Gastrocnemius medialis (tissue), 4 donors: ENCODE data around the gene GNB5.

Experiments used
- POLR2A ChIP-seq, 2 donors: fragments of 450-650 bp; IDR thresholded peaks; one replicate each; pipeline ENCODE4 v1.6.1; 2017; ENCODE audit warnings: antibody characterized with exemption in 2 of 2, mild to moderate bottlenecking in 2 of 2, moderate library complexity in 2 of 2
- TF ChIP-seq, protein P1 (sequence below), 5 experiments: fragments of 450-650 bp in 3 of 5; fragments of 200-600 bp in 2 of 5; sonication (generic) in 2 of 5; IDR thresholded peaks in 4 of 5; conservative IDR thresholded peaks in 1 of 5; 1 replicate in 4 of 5; 2 replicates in 1 of 5; pipeline ENCODE4 v1.5.1; 2016 to 2019; ENCODE audit warnings: antibody characterized with exemption in 5 of 5, mild to moderate bottlenecking in 3 of 5, moderate library complexity in 3 of 5

DNA sequence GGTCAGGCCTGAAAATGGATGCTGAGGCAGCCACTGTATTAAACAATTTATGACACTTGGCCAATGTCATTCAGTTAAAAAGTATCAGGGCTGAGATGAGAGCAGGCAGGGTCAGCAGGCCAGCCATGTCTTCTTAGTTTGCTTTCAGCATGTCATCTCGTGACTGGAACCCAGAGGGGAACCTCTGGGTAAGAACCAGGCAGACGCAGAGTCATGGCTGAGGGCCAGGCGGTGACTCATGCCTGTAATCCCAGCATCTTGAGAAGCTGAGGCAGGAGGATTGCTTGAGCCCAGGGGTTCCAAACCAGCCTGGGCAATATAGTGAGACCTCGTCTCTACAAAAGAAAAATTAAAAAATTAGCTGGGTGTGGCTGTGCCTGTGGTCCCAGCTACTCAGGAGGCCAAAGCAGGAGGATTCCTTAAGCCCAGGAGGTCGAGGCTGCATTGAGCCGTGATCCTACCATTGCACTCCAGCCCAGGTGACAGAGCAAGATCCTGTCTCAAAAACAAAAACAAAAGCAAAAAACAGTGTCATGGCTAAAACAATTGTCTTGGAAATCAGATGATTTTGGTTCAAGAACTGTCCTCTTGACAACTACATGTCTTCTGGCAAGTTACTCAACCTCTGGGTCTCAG is 90.3 kb downstream of the GNB5 start:
- TF ChIP-seq, protein P1, sequence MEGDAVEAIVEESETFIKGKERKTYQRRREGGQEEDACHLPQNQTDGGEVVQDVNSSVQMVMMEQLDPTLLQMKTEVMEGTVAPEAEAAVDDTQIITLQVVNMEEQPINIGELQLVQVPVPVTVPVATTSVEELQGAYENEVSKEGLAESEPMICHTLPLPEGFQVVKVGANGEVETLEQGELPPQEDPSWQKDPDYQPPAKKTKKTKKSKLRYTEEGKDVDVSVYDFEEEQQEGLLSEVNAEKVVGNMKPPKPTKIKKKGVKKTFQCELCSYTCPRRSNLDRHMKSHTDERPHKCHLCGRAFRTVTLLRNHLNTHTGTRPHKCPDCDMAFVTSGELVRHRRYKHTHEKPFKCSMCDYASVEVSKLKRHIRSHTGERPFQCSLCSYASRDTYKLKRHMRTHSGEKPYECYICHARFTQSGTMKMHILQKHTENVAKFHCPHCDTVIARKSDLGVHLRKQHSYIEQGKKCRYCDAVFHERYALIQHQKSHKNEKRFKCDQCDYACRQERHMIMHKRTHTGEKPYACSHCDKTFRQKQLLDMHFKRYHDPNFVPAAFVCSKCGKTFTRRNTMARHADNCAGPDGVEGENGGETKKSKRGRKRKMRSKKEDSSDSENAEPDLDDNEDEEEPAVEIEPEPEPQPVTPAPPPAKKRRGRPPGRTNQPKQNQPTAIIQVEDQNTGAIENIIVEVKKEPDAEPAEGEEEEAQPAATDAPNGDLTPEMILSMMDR (IDR thresholded peaks at IDR 0.05 in 4 of 5, conservative IDR thresholded peaks at IDR 0.05 in 1 of 5), result no peak
- TF ChIP-seq POLR2A (IDR thresholded peaks at IDR 0.05), result no peak
